Common myeloid progenitor, CD34-positive (primary cell): ENCODE results near the gene PAXX.

Experiments
- CTCF ChIA-PET: fragments of 350-600 bp; sonication (Branson Sonifier 250); formaldehyde crosslinking; loops from one replicate; lab custom pipeline; 2021; ENCODE audit warnings: antibody characterized with exemption; lab: Charles Lee
- POLR2A ChIA-PET: fragments of 350-600 bp; sonication (Branson Sonifier 250); formaldehyde crosslinking; loops from one replicate; lab custom pipeline; 2021; ENCODE audit warnings: antibody characterized with exemption; lab: Charles Lee
- DNase-seq, 3 donors: peaks; one replicate each; pipeline versions ENCODE4 v3.0.0 to v3.0.0-alpha.2; 2013
- H3K27ac ChIP-seq, 2 experiments: 1 replicate in 1 of 2; 2 replicates in 1 of 2; pipeline ENCODE4 v1.7.0; 2013; ENCODE audit warnings: inconsistent platforms in 2 of 2, low read length in 2 of 2, mild to moderate bottlenecking in 2 of 2, low read depth in 1 of 2, moderate library complexity in 1 of 2; ENCODE audit not compliant: severe bottlenecking in 2 of 2, insufficient read depth in 1 of 2, poor library complexity in 1 of 2
- H3K27me3 ChIP-seq, 5 experiments: replicated peaks in 2 of 5; 1 replicate in 3 of 5; 2 replicates in 2 of 5; pipeline versions ENCODE4 v1.6.1 to v1.7.0; 2013; ENCODE audit warnings: low read length in 4 of 5, mild to moderate bottlenecking in 2 of 5, moderate library complexity in 2 of 5, inconsistent platforms in 1 of 5; ENCODE audit not compliant: insufficient read depth in 5 of 5, control insufficient read depth in 4 of 5
- H3K36me3 ChIP-seq, 4 experiments: 1 replicate in 2 of 4; 2 replicates in 2 of 4; pipeline versions ENCODE4 v1.6.1 to v1.7.0; 2013; ENCODE audit warnings: low read length in 3 of 4, control low read depth in 1 of 4, mild to moderate bottlenecking in 1 of 4; ENCODE audit not compliant: control insufficient read depth in 4 of 4, insufficient read depth in 4 of 4
- H3K4me1 ChIP-seq, 4 experiments: 1 replicate in 3 of 4; 2 replicates in 1 of 4; pipeline versions ENCODE4 v1.6.1 to v1.7.1; 2013; ENCODE audit warnings: low read length in 3 of 4, mild to moderate bottlenecking in 3 of 4, control low read depth in 1 of 4, inconsistent platforms in 1 of 4, moderate library complexity in 1 of 4; ENCODE audit not compliant: control insufficient read depth in 4 of 4, insufficient read depth in 4 of 4; ENCODE audit errors: control extremely low read depth in 1 of 4
- H3K4me3 ChIP-seq, 7 experiments: 1 replicate in 4 of 7; 2 replicates in 3 of 7; pipeline versions ENCODE4 v1.5.1 to v1.7.0; 2013; ENCODE audit warnings: mild to moderate bottlenecking in 7 of 7, low read length in 6 of 7, moderate library complexity in 6 of 7, inconsistent platforms in 2 of 7, low read depth in 2 of 7, control low read depth in 1 of 7; ENCODE audit not compliant: insufficient read depth in 4 of 7, control insufficient read depth in 1 of 7; ENCODE audit errors: extremely low read depth in 1 of 7
- H3K9me3 ChIP-seq, 5 experiments: 1 replicate in 4 of 5; 2 replicates in 1 of 5; pipeline versions ENCODE4 v1.6.1 to v1.7.1; 2013; ENCODE audit warnings: low read length in 4 of 5, mild to moderate bottlenecking in 2 of 5, inconsistent platforms in 1 of 5, low read depth in 1 of 5, moderate library complexity in 1 of 5; ENCODE audit not compliant: control insufficient read depth in 4 of 5, insufficient read depth in 2 of 5; ENCODE audit errors: control extremely low read depth in 1 of 5
- WGBS: methylation state at CpG from one replicate; pipeline ENCODE4 v1.1.5; 2013; ENCODE audit not compliant: insufficient coverage; 5-methylcytosine and 5-hydroxymethylcytosine counted together

Gene PAXX

GRCh38 chr9:136962701-136963248 is 29.4 kb upstream of the PAXX start:
- H3K27me3 ChIP-seq = peaks cover 0 to 2% (median 0%) of the 10 kb centered on the region in 5 experiments
- 97% methylated on average over 11 of the region's 11 CpGs for WGBS
- no peak for DNase-seq
- ChIA-PET CTCF (interaction anchor here (1.7 kb wide), 1 partner anchor 12 kb away, joined by 3 read pairs; no protein-coding TSS in a partner anchor), POLR2A (no interaction called here)
- H3K9me3 ChIP-seq = no peaks in the 10 kb centered on the region
- no peaks in the 10 kb centered on the region for H3K36me3 ChIP-seq
- no peak overlapping the region for H3K27ac ChIP-seq
- no peak overlapping the region for H3K4me3 ChIP-seq
- peaks cover 0 to 6% (median 5%) of the 10 kb centered on the region in 4 experiments for H3K4me1 ChIP-seq

DNA sequence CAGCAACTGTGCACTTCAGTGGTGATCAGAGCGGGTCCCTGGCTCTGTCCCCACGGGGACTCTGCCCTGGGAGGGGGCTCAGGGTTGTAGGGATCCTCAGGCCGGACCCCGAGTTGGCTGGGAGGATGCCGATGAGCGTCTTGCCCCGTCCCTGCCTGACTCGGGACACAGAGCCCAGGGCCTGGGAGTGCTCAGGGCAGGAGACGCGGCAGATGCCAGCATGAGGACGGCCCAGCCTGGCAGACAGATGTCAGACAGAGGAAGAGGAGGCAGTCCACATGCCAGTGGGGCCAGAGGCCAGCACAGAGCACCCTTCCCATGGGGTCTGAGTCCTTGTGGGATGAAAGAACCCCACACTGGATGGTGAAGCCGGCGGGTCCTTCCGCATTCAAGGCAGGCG is 28.9 kb upstream of the PAXX start:
- 96% methylated on average over 14 of the region's 15 CpGs for WGBS
- CTCF ChIA-PET = interaction anchor here (1.7 kb wide), 1 partner anchor 12 kb away, joined by 3 read pairs; no protein-coding TSS in a partner anchor
- no peak for DNase-seq
- POLR2A ChIA-PET = no interaction called here
- Histone ChIP-seq H3K27me3 (peaks cover 0 to 2% (median 0%) of the 10 kb centered on the region in 5 experiments), H3K36me3 (no peaks in the 10 kb centered on the region), H3K4me3 (no peak overlapping the region), H3K4me1 (peaks cover 0 to 6% (median 5%) of the 10 kb centered on the region in 4 experiments), H3K27ac (no peak overlapping the region), H3K9me3 (no peaks in the 10 kb centered on the region)

GRCh38 chr9:136963751-136964150 is 28.5 kb upstream of the PAXX start:
- CTCF ChIA-PET = no interaction called here

GRCh38 chr9:136964171-136964689 is 28.0 kb upstream of the PAXX start:
- POLR2A ChIA-PET = no interaction called here
- no peaks in the 10 kb centered on the region for H3K36me3 ChIP-seq
- no peak for DNase-seq
- no peaks in the 10 kb centered on the region for H3K9me3 ChIP-seq
- H3K4me1 ChIP-seq = peaks cover 0 to 6% (median 5%) of the 10 kb centered on the region in 4 experiments
- CTCF ChIA-PET = interaction anchor here (0.6 to 3.4 kb wide), 2 partner anchors 11 to 142 kb away, joined by 3 to 10 read pairs; no protein-coding TSS in a partner anchor
- H3K27ac ChIP-seq = no peak overlapping the region
- H3K27me3 ChIP-seq = peaks cover 0 to 2% (median 0%) of the 10 kb centered on the region in 5 experiments
- WGBS = 85% methylated on average over 20 of the region's 22 CpGs
- H3K4me3 ChIP-seq = no peak overlapping the region

More at GRCh38 chr9:136963751-136964150, 28.5 kb upstream of the PAXX start:
- 71% methylated on average over 1 of the region's 12 CpGs for WGBS
- Histone ChIP-seq H3K9me3 (no peaks in the 10 kb centered on the region), H3K4me1 (peaks cover 0 to 6% (median 5%) of the 10 kb centered on the region in 4 experiments), H3K27me3 (peaks cover 0 to 2% (median 0%) of the 10 kb centered on the region in 5 experiments), H3K36me3 (no peaks in the 10 kb centered on the region), H3K4me3 (no peak overlapping the region), H3K27ac (no peak overlapping the region)
- DNase-seq = no peak
- POLR2A ChIA-PET = no interaction called here

- Histone ChIP-seq H3K4me1 (peaks cover 0 to 6% (median 5%) of the 10 kb centered on the region in 4 experiments), H3K9me3 (no peaks in the 10 kb centered on the region), H3K4me3 (no peak overlapping the region), H3K36me3 (no peaks in the 10 kb centered on the region), H3K27me3 (peaks cover 0 to 2% (median 0%) of the 10 kb centered on the region in 5 experiments), H3K27ac (no peak overlapping the region)
- WGBS = 91% methylated on average over 25 of the region's 26 CpGs
- DNase-seq = no peak
- POLR2A ChIA-PET = no interaction called here
- CTCF ChIA-PET = interaction anchor here (0.6 to 3.4 kb wide), 3 partner anchors 11 to 142 kb away, joined by 3 to 10 read pairs (median 4); no protein-coding TSS in a partner anchor
These were observed 27.3 kb upstream of the PAXX start for GRCh38 chr9:136964833-136965422.

DNA sequence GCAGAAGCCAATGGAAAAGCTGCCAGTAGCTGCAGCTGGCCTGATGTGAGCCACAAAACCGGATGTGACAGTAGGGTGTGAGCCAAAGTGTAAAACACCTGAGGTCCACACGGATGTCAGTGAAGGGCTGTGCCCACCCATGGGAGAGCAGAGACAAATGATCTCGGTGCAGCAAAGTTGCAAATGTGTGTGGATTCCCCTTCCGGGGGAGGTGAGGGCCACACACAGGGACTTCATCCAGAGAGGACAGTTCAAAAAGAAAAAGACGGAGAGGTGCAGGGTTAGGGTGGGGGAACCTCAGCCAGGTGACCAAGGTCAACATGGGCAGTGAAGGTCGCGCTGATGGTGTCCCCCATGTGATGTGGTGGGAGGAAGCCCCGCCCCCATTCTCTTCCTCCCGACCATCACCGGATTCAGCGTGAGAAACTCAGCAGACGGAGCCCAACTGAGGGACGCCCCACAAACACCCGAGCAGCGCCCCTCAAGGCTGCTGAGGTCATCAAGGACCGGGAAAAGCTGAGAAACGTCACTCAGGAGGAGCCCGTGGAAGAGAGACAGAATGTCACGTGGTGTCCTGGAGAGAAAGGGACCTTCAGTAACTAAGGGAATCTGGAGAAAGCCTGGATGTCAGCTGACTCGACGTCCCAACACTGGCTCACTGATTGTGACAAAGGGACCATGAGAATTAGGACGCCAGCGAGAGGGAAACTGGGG is 26.3 kb upstream of the PAXX start:
- peak overlapping the region in 2 of 7 experiments; percentile 30 to 48 for H3K4me3 ChIP-seq
- ChIA-PET POLR2A (no interaction called here), CTCF (interaction anchor here (1.4 to 3.4 kb wide), 2 partner anchors 10 to 60 kb away, joined by 4 to 10 read pairs; no protein-coding TSS in a partner anchor)
- peak in 1 of 3 donors; percentile 23 for DNase-seq
- WGBS = 32% methylated on average over 20 of the region's 23 CpGs
- no peak overlapping the region for H3K27ac ChIP-seq
- H3K9me3 ChIP-seq = no peaks in the 10 kb centered on the region
- peaks cover 0 to 2% (median 0%) of the 10 kb centered on the region in 5 experiments for H3K27me3 ChIP-seq
- H3K4me1 ChIP-seq = peaks cover 0 to 8% (median 7%) of the 10 kb centered on the region in 4 experiments
- no peaks in the 10 kb centered on the region for H3K36me3 ChIP-seq
